HG03045 (cell line): ENCODE measurements around the gene SERPINA1.

ENCODE experiments used
- ATAC-seq: cut with Tn5 transposase; IDR thresholded peaks from one replicate; pipeline ENCODE4 v1.9.1; 2021; ENCODE audit warnings: mild to moderate bottlenecking, moderate library complexity; ENCODE audit not compliant: unreplicated experiment

The SERPINA1 gene

DNA sequence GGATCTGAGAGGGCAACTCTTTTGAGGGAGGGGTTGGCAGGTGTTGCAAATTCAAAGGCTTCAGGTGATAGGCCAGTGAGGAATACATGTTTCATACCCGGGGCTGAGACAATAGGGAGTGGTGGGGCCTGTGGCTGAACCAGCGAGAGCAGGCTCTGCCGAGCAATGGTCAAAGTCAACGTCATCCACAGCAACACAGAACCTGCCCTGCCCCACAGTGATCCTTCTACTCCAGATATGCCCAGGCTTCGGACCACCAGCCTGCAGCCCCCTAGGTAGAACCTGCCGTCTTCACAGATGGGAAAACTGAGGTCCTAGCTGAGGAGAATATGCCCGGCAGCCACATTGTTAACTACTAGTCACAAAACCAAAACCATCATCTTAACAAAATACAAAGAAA, 4.1 kb downstream of the SERPINA1 start:
- ATAC-seq: no peak

DNA sequence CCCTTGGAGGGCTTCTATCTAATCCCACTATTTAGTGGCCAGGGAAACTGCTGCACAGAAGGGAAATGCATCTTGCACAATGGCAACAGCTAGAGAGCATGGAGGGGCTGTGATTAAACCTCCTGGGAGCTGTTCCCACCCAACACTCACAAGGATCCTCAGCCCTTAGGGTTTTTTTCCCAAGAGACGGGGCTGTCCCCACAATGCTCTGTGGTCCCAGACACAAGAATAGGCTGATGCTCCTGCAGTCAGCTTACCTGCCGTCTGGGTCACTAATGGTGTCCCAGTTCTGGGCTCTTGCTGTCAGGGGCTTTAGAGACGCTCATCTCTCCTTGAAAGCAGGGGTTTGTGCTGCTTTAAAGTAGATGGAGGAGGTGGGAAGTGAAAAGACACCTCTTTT, 4.6 kb downstream of the SERPINA1 start:
- ATAC-seq: no peak

DNA sequence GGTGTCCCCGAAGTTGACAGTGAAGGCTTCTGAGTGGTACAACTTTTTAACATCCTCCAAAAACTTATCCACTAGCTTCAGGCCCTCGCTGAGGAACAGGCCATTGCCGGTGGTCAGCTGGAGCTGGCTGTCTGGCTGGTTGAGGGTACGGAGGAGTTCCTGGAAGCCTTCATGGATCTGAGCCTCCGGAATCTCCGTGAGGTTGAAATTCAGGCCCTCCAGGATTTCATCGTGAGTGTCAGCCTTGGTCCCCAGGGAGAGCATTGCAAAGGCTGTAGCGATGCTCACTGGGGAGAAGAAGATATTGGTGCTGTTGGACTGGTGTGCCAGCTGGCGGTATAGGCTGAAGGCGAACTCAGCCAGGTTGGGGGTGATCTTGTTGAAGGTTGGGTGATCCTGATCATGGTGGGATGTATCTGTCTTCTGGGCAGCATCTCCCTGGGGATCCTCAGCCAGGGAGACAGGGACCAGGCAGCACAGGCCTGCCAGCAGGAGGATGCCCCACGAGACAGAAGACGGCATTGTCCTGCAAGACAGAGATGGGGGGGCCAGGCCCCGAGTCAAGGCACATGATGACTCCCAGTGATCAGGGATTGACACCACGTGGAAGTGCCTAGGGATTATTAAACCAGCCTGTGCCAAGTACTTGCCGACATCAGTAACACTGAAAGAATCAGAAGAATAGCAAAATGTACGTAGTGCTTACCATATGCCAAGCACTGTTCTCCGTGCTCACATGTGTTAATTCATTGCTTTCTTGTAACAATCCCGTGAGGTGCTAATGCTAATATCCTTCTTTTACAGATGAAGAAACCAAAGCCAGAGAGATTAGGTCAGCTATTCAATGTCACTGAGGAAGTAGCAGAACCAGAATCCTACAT, 5.4 kb downstream of the SERPINA1 start:
- no peak for ATAC-seq

DNA sequence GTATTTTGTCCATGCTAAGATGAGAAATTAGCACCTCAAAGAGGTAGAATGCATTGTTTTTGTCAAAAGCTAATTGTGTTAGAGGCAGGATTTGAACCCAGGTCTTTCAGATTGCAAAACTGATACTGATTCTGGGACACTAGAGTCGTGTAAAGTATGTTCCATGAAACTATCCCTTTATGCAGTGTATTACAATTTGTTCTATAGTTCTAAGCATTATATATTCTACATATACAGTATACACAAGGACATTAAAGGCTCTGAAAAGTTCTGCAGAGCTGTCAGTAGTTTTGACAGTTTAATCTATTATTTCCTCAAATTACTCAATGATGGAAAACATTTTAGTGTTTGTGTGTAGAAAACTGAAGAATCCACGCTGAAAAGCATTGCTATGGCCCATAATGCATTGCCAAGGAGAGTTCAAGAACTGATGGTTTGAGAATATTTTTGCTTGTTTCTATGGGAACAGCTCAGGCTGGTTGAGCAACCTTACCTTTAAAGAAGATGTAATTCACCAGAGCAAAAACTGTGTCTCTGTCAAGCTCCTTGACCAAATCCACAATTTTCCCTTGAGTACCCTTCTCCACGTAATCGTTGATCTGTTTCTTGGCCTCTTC, 6.2 kb downstream of the SERPINA1 start:
- ATAC-seq: no peak

DNA sequence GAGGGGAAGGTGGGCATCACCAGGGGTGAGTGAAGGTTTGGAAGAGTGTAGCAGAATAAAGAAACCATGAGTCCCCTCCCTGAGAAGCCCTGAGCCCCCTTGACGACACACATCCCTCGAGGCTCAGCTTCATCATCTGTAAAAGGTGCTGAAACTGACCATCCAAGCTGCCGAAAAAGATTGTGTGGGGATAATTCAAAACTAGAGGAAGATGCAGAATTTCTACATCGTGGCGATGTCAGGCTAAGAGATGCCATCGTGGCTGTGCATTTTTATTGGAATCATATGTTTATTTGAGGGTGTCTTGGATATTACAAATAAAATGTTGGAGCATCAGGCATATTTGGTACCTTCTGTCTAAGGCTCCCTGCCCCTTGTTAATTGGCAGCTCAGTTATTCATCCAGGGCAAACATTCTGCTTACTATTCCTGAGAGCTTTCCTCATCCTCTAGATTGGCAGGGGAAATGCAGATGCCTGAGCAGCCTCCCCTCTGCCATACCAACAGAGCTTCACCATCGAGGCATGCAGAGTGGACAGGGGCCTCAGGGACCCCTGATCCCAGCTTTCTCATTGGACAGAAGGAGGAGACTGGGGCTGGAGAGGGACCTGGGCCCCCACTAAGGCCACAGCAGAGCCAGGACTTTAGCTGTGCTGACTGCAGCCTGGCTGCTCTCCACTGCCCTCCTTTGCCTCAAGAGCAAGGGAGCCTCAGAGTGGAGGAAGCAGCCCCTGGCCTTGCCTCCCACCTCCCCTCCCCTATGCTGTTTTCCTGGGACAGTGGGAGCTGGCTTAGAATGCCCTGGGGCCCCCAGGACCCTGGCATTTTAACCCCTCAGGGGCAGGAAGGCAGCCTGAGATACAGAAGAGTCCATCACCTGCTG, 7.0 kb downstream of the SERPINA1 start:
- no peak for ATAC-seq

DNA sequence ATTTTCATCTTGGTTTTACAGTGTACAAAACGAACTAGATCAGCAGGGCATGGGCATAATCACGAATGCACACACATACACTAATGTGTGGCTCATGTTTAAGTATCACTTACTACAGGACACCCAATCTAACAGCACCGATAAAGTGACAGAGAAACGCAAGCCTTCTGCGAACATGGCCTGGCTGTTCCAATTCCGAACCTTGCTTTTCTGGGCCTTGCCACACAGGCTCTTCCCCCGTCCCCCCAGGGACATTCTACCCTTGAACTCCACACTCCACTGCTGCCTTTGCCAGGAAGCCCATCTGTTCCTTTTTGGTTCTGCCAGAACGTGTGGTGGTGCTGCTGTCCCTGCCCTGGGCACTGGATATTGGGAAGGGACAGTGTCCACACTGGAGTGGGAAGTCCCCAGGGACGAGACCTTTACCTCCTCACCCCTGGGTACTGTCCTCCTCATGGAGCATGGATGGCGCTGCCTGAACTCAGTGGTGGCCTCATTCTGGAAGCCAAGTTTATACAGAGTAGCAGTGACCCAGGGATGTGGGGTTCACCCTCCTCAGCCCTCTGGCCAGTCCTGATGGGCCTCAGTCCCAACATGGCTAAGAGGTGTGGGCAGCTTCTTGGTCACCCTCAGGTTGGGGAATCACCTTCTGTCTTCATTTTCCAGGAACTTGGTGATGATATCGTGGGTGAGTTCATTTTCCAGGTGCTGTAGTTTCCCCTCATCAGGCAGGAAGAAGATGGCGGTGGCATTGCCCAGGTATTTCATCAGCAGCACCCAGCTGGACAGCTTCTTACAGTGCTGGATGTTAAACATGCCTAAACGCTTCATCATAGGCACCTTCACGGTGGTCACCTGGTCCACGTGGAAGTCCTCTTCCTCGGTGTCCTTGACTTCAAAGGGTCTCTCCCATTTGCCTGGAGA, 7.9 kb downstream of the SERPINA1 start:
- no peak for ATAC-seq

DNA sequence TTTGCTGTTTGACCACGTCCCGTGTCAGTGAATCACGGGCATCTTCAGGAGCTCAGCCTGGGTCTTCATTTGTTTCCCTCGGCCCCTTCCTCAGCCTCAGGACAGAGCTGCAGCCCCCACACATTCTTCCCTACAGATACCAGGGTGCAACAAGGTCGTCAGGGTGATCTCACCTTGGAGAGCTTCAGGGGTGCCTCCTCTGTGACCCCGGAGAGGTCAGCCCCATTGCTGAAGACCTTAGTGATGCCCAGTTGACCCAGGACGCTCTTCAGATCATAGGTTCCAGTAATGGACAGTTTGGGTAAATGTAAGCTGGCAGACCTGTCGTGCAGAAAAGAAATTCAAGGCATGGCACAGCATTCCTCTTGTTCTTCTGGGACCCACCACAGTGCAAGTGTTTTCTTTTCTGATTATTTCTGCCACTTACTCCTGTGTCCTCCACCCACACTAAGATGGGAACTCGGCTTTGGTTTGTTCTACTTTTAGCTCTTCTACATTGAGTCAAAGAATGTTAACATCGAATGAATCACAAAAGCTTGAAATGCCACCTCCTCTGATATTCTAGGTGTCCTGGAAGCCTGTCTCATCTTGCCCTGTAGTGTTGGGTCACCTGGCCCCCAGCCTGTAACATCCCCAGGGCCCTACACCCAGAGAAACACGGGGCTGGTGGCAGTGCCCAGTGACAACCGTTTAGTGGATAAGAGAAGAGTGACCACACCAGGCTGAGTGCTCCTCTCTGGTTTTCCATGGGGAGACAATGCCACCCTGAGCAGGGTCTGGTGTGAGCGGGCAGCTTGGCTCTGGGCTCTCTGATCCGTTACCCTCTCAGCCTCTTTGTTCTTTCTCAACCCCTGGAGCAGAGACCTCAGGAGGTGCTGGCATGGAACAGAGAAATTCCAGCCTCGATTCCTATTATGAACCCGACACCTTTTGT, 8.8 kb downstream of the SERPINA1 start:
- ATAC-seq: no peak

DNA sequence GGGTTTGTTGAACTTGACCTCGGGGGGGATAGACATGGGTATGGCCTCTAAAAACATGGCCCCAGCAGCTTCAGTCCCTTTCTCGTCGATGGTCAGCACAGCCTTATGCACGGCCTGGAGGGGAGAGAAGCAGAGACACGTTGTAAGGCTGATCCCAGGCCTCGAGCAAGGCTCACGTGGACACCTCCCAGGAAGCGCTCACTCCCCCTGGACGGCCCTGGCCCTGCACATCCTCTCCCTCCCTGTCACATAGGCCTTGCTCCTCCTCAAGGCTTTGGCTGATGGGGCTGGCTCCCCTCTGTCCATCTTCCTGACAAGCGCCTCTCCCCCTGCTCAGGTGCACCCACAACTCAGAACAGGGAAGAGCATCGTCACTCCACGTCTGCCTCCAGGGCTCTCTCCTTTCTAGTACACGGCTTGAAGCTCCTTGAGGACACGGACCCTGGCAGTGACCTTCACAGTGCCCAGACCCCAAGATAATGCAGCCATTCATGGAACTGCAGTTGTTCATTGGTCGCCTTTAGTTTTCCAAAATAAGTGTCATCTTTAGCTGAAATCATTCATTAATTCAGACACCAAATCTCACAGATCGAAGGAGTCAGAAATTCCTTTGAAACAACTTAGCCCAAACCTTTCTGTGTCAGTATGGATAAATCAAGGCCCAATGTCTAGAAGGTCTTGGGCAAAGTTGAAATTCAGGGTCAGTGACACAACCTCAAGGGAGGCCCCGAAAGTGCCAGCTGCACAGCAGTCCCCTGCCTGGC, 9.7 kb downstream of the SERPINA1 start:
- no peak for ATAC-seq

DNA sequence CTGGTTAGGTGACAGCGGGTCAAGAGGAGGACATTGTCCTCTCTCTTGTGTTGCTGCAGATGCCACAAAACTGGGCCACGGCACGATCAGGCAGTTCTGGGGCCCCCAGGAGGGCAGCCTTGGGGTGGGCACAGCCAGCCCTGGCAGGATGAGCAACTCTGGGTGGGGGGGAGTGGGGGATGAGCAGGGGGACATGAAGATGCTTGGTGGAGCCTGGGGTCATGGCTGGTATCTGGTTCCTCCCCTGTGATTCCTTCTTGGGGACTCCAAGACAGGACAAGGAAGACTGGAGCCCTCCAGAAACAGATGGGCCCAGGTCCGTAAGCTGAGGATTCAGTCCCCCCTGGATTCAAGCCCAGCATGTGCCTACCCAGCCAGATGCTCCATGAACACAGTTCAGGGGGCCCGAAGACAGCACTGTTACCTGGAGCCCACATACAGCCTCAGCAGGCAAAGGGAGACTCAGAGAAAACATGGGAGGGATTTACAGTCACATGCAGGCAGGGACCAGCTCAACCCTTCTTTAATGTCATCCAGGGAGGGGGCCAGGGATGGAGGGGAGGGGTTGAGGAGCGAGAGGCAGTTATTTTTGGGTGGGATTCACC, 10.4 kb downstream of the SERPINA1 start:
- ATAC-seq: no peak

DNA sequence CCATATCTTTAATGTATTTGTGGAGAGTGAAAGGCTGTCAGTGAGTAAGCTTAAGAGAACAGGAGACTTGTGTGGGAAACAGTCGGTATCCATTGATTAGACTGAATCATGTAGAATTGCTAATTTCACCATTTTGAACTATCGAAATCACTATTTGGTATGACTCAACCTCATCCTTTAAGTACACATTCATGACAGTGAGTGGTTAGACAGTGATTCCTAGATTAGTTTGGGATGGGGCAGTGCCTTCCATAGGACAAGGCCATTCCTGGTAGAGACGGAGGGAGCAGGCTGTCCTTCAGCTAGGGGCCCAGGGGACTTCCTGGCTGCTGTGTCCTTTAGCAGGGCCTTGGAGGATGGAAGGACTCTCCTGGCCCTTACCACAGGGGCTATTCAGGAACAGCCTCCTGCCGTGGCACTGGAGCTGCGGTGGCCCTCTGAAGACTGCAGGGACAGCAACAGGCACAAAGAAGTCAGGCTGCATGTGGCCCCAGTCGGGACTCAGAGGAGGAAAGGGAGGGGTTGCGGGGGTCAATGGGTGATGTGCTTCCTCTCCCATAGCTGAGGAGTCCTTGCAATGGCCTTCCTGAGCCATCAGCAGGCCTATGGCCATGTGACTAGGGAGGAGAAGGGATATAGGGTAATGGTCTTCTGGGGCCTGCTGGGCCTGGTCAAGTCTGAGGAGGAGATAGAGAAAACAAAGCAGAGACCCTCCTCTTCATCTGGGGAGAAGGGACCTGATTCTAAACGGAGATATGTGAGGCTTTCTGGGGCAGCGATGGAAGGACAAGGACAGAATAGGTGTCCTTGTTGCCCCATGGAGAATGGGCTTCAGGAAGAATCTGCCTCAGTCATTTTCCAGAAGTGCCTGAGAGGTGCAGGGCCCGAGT, 11.2 kb downstream of the SERPINA1 start:
- no peak for ATAC-seq

DNA sequence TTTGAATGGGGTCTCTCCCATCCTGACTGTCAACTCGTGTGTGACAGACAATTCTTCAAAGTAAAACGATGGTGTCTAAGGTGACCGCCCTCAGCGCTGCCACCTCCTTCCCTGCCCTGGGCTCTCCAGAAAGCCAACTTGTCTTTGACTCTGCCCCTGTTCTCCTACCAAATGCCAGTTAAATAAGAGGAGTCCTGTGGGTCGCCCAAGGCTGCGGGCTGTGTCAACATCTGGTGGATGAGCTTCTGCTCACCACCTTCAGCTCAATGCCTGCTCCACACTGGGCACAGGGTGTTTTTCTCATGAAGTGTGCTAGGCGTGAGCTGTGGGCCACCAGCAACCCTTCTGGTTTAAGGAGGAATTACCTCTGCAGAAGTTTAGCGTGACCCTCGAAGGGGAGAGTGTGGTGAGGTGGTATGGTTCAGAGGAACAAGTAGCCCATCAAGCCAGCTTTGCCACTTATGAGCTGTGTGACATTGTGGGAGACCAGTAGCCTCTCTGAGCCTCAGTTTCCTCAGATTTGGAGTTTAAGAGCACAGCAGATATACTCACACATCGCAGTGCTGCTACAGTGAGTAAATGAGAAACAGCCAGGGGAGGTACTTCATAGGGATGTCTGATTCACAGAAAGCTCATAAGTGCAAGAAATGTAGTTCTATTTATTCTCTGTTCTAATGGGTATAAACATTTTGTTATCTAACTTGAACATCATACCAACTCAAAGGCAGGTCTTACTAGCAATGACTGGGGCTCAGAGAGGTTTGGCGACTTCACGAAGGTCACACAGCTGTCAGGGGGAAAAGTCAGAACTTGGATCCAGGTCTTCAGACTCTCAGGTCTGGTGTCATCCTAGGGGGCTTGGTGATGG, 12.1 kb downstream of the SERPINA1 start:
- no peak for ATAC-seq

DNA sequence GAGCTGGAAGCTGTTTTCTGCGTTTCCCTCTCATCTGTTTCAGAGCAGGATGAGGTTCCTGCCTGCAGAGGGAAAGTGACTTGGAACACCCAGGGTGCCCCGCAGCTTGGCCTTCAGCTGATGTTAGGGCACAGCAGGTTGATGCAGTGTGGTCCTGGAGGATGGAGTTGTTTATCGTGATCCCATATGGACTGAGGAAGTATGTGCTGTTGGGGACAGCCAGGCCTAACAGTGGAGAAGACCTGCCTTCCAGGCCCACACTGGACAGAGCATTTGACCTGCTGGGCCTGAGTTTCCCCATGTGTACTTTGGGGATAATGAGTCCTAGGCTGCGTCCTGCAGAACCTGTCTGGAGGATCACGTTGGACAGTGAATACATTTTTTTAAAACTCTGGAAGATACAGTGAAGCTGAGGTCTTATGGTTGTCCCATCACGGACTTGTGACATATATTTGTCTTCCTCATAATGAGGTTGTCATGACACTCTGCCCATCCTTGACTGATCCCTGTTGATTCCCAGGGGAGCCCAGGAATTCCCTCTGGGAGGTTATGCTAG, 12.8 kb downstream of the SERPINA1 start:
- no peak for ATAC-seq

DNA sequence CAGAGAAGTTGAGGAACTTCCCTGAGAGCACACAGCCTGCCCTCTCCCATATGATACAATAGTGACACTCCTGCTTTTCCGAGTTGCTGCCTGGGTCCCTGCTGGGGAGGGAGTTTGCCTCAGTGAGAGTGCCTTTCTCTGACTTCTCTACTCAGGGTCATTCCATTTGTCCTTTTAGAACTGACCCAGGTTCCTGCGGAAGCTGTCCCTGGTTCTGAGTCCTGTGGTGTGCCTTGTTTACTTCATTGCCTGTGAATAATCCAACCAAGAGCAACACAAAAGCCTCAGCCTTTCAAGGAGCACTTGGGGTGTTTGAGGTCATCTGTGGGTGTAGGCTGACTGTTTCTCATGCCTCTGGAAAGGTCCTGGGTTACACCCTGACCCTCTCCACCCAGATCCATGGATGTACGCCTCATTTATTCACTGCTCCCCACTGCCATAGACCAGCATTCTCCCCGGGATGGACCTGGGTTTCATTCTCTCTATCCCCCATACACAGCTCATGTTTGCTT, 13.6 kb downstream of the SERPINA1 start:
- no peak for ATAC-seq

DNA sequence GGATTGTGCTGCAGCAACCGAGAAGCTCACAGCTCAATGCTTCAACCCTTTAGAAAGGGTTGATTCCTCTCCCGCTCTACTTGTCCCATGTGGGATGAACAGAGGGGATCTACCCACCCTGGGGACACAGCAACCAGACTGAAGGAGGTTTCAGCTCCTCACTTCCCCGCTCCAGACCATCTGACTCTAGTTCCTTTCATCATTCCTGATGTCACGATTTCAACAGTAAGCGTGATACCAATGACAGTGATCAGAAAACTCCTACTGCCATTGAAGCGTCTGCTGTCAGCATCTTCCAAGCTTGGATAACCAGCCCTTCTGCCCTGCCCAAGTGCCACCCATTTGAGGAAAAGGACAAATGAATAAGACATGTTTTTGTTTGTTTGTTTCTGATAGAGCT, 14.3 kb downstream of the SERPINA1 start:
- no peak for ATAC-seq

DNA sequence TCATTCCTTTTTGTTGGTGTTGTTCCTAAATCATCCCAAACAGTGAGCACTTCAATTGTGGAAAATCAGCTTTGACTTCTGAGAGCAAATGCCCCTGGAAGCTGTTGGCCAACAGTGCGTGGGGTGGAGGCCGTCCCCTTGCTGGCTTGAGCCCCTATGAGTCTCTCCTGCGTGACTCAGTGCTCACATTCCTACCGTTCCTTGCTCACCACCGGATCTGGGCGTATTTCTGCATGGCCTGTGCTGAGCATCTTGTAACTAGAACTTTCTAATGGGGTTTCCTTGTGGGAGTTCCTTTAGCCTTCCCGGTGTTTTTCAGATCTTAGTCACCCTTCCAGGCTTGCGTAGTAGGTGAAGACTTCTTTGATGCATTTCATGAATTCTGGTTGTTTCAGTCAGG, 14.7 kb downstream of the SERPINA1 start:
- no peak for ATAC-seq
